Neural progenitor cell (in vitro differentiated cells): ENCODE measurements around the gene UBE2L3. TPM values are rescaled to one million over a fixed set of nuclear protein-coding genes. Genes with fewer than 3 reads are reported as not detected.
A peak's percentile ranks its signal among the peaks of the same experiment; 100 is the strongest.
"Not testable (repeated sequence)": the region's sequence is repeated elsewhere in the genome, so short reads cannot be mapped to it uniquely, and the experiment has no call there.

Source experiments
- DNase-seq: peaks from one replicate; pipeline ENCODE4 v3.0.0-alpha.2; 2016; ENCODE audit warnings: low spot score
- H2AFZ ChIP-seq: fragments of 200-600 bp; sonication (generic); replicated peaks from 2 replicates; pipeline ENCODE4 v1.6.1; 2016; ENCODE audit warnings: antibody characterized with exemption
- H3F3A ChIP-seq: fragments of 200-600 bp; sonication (generic); 2 replicates; pipeline ENCODE4 v1.6.1; 2016; ENCODE audit warnings: antibody characterized with exemption, low read depth
- H3K27ac ChIP-seq: fragments of 200-600 bp; sonication (generic); 2 replicates; pipeline ENCODE4 v1.5.1; 2016; ENCODE audit warnings: mild to moderate bottlenecking
- H3K27me3 ChIP-seq: fragments of 200-600 bp; sonication (generic); 2 replicates; pipeline ENCODE4 v1.6.1; 2016; ENCODE audit warnings: mild to moderate bottlenecking, moderate library complexity
- H3K36me3 ChIP-seq: fragments of 200-600 bp; sonication (generic); 2 replicates; pipeline ENCODE4 v1.5.1; 2016
- H3K4me1 ChIP-seq: fragments of 200-600 bp; sonication (generic); 2 replicates; pipeline ENCODE4 v1.6.1; 2016; ENCODE audit warnings: mixed run types
- H3K4me2 ChIP-seq: fragments of 200-600 bp; sonication (generic); 2 replicates; pipeline ENCODE4 v1.6.1; 2016
- H3K4me3 ChIP-seq: fragments of 200-600 bp; sonication (generic); 2 replicates; pipeline ENCODE4 v1.5.1; 2016
- H3K79me2 ChIP-seq: fragments of 200-600 bp; sonication (generic); 2 replicates; pipeline ENCODE4 v1.6.1; 2016; ENCODE audit warnings: low read depth
- H3K9ac ChIP-seq: fragments of 200-600 bp; sonication (generic); 2 replicates; pipeline ENCODE4 v1.6.1; 2016
- H3K9me3 ChIP-seq: fragments of 200-600 bp; sonication (generic); 2 replicates; pipeline ENCODE4 v1.5.1; 2016; ENCODE audit warnings: low read depth
- H4K20me1 ChIP-seq: fragments of 200-600 bp; sonication (generic); 2 replicates; pipeline ENCODE4 v1.6.1; 2016; ENCODE audit warnings: low read depth
- H3K27ac Mint-ChIP-seq: 3 replicates; pipeline ENCODE4 v1.8.0; 2021; ENCODE audit warnings: mixed read lengths
- H3K27me3 Mint-ChIP-seq: 2 replicates; pipeline ENCODE4 v1.8.0; 2022; ENCODE audit warnings: low read depth, mild to moderate bottlenecking, inconsistent platforms, moderate library complexity, mixed read lengths; ENCODE audit not compliant: insufficient read depth
- H3K36me3 Mint-ChIP-seq: 3 replicates; pipeline ENCODE4 v1.8.0; 2021; ENCODE audit warnings: mixed read lengths
- H3K4me1 Mint-ChIP-seq: 3 replicates; pipeline ENCODE4 v1.8.0; 2021; ENCODE audit warnings: mixed read lengths
- H3K4me3 Mint-ChIP-seq: 3 replicates; pipeline ENCODE4 v1.8.0; 2021; ENCODE audit warnings: mild to moderate bottlenecking, moderate library complexity, mixed read lengths
- H3K9me3 Mint-ChIP-seq: 3 replicates; pipeline ENCODE4 v1.8.0; 2020; ENCODE audit warnings: mixed read lengths
- EZH2 ChIP-seq: fragments of 200-600 bp; sonication (generic); IDR thresholded peaks from 2 replicates; pipeline ENCODE4 v1.6.1; 2017; ENCODE audit warnings: antibody characterized with exemption, mild to moderate bottlenecking, moderate library complexity
- EZH2phosphoT487 ChIP-seq: fragments of 200-600 bp; sonication (generic); IDR thresholded peaks from 2 replicates; pipeline ENCODE4 v1.6.1; 2017; ENCODE audit warnings: antibody characterized with exemption
- total RNA-seq: library from RNA; depleted of rRNA; stranded (reverse); fragments of >200 nt; gene quantifications from 2 replicates; pipeline ENCODE4 v1.2.3, GENCODE V29; 2015; ENCODE audit warnings: low replicate concordance
- TF ChIP-seq, protein P1 (sequence below): fragments of 200-600 bp; sonication (generic); IDR thresholded peaks from 2 replicates; pipeline ENCODE4 v1.5.1; 2017; ENCODE audit warnings: antibody characterized with exemption, mild to moderate bottlenecking

UBE2L3 gene
- total RNA-seq, 1 donor from 2014 or later = 61.2 TPM

DNA sequence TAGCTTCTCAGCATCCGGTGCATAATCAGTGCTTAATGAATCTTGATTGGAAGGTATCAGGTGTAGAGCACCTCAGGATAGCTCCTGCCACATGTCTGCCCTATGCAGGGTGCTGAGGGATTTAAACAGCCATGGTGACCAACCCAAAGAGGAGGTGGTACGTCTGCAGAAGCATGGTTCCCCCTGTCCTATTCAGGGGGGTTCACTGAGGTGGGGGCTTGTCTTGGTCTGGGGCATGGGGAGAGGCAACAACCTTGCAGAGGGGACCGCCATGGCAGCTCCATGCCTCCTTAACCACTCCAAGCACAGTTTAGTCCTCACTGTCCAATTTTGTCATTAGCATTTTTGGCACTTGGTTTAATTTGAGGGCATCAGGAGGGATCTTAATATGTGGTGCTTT lies 24.9 kb downstream of the UBE2L3 start:
- Mint-ChIP-seq H3K9me3 (no peaks in the 10 kb centered on the region), H3K4me1 (peaks cover 2% of the 10 kb centered on the region), H3K27me3 (peaks cover 5% of the 10 kb centered on the region), H3K36me3 (peaks cover 49% of the 10 kb centered on the region), H3K27ac (no peak overlapping the region), H3K4me3 (no peak overlapping the region)
- no peak overlapping the region for H3K9ac ChIP-seq
- no peak for DNase-seq
- H3K27me3 ChIP-seq = no peaks in the 10 kb centered on the region
- no peak overlapping the region for H3K4me3 ChIP-seq
- no peaks in the 10 kb centered on the region for H3K9me3 ChIP-seq
- no peak overlapping the region for H2AFZ ChIP-seq
- H3K79me2 ChIP-seq = peaks cover 100% of the 10 kb centered on the region
- peaks cover 99% of the 10 kb centered on the region for H4K20me1 ChIP-seq
- H3F3A ChIP-seq = no peaks in the 10 kb centered on the region
- no peaks in the 10 kb centered on the region for H3K4me1 ChIP-seq
- no peak overlapping the region for H3K4me2 ChIP-seq
- TF ChIP-seq EZH2phosphoT487 (no peak), EZH2 (no peak)
- TF ChIP-seq, protein P1, sequence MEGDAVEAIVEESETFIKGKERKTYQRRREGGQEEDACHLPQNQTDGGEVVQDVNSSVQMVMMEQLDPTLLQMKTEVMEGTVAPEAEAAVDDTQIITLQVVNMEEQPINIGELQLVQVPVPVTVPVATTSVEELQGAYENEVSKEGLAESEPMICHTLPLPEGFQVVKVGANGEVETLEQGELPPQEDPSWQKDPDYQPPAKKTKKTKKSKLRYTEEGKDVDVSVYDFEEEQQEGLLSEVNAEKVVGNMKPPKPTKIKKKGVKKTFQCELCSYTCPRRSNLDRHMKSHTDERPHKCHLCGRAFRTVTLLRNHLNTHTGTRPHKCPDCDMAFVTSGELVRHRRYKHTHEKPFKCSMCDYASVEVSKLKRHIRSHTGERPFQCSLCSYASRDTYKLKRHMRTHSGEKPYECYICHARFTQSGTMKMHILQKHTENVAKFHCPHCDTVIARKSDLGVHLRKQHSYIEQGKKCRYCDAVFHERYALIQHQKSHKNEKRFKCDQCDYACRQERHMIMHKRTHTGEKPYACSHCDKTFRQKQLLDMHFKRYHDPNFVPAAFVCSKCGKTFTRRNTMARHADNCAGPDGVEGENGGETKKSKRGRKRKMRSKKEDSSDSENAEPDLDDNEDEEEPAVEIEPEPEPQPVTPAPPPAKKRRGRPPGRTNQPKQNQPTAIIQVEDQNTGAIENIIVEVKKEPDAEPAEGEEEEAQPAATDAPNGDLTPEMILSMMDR = no peak
- no peak overlapping the region for H3K27ac ChIP-seq
- H3K36me3 ChIP-seq = peaks cover 5% of the 10 kb centered on the region

DNA sequence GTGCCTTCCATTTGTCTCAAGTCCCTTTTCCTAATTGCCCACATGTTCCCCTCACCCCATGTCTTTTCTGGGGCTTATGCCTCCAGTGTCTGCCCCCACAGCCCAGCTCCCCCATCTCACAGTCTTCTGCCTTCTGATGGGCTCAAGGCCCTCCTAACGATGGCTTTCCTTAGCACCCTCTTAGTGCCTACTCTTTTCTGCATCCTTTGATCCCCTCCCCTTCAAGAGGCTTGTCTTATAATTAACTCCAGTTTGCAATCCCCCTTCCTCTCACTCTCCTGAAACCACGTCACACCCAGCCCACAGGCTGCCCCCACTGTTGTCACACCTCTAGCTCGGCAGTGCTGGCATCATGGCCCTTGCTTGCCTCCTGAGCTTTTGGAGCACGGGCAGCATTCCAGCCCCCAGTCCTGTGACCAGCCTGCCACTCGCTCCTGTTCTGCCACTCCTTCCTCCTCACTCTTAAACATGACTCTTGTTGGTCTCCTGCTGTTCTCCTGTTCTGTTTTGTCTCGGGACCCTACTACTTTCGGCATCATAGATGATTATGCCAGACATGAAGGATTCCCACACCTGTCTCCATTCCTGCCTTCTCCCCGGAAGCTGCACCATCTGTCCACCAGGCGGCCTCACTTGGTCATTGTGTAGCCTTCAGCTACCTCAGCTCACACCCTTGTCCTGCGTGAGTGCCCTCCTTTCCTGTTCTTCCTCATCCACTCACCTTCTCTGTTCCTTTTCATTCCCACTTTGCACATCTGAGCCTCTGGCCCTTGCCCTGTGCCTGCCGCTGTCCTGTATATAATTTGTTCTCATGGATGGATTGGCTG lies 26.1 kb downstream of the UBE2L3 start:
- Histone ChIP-seq H3K27me3 (no peaks in the 10 kb centered on the region), H3K4me2 (no peak overlapping the region), H3K4me3 (no peak overlapping the region), H2AFZ (no peak overlapping the region), H3K79me2 (peaks cover 100% of the 10 kb centered on the region), H3K36me3 (peaks cover 5% of the 10 kb centered on the region), H3K9ac (no peak overlapping the region), H3K27ac (no peak overlapping the region), H3F3A (no peaks in the 10 kb centered on the region), H3K4me1 (no peaks in the 10 kb centered on the region), H3K9me3 (no peaks in the 10 kb centered on the region), H4K20me1 (peaks cover 99% of the 10 kb centered on the region)
- Mint-ChIP-seq H3K27ac (no peak overlapping the region), H3K4me1 (peaks cover 2% of the 10 kb centered on the region), H3K9me3 (no peaks in the 10 kb centered on the region), H3K4me3 (no peak overlapping the region), H3K36me3 (peaks cover 41% of the 10 kb centered on the region), H3K27me3 (peaks cover 5% of the 10 kb centered on the region)
- peak; percentile 56 for DNase-seq
- TF ChIP-seq EZH2 = no peak
- TF ChIP-seq, protein P1 = peak; percentile 57

DNA sequence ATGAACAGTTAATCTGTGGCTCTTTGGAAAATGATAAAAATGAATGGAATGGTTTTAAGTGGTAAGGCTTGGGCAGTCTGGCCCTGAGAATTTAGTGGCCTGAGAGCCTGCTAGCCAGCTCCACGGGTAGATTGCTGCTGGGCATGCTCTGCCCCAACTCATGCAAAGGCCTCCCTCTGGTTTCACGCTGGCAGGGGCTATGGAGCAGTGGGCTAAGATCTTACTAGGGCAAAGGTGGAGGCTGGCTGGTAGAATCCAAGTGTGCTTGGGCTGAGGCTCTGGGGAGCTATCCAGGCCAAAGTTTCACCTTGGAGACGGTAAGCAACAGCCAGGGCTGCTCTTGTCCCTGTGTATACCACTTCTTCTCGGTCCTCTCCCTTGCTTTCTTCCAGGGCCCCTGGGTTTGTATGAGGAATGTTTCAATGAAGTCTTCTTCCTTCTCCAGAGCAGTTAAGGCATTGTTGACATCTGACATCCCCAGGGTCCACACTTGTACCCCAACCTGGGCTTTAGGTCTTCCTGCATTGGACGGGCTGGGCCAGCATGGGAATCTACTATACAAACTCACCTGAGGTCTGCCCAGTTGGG lies 27.4 kb downstream of the UBE2L3 start:
- Mint-ChIP-seq H3K36me3 (peaks cover 41% of the 10 kb centered on the region), H3K9me3 (no peaks in the 10 kb centered on the region), H3K4me3 (no peak overlapping the region), H3K27me3 (peaks cover 5% of the 10 kb centered on the region), H3K4me1 (peaks cover 8% of the 10 kb centered on the region), H3K27ac (peak overlapping the region; percentile 41)
- Histone ChIP-seq H2AFZ (no peak overlapping the region), H3K27me3 (no peaks in the 10 kb centered on the region), H3K4me1 (no peaks in the 10 kb centered on the region), H3K79me2 (peaks cover 100% of the 10 kb centered on the region), H3K4me3 (no peak overlapping the region), H3K9me3 (no peaks in the 10 kb centered on the region), H3K36me3 (peaks cover 5% of the 10 kb centered on the region), H3K27ac (no peak overlapping the region), H3F3A (no peaks in the 10 kb centered on the region), H4K20me1 (peaks cover 99% of the 10 kb centered on the region), H3K9ac (no peak overlapping the region), H3K4me2 (no peak overlapping the region)
- DNase-seq = no peak
- TF ChIP-seq, protein P1 = no peak
- no peak for TF ChIP-seq EZH2
- TF ChIP-seq EZH2phosphoT487 = no peak

DNA sequence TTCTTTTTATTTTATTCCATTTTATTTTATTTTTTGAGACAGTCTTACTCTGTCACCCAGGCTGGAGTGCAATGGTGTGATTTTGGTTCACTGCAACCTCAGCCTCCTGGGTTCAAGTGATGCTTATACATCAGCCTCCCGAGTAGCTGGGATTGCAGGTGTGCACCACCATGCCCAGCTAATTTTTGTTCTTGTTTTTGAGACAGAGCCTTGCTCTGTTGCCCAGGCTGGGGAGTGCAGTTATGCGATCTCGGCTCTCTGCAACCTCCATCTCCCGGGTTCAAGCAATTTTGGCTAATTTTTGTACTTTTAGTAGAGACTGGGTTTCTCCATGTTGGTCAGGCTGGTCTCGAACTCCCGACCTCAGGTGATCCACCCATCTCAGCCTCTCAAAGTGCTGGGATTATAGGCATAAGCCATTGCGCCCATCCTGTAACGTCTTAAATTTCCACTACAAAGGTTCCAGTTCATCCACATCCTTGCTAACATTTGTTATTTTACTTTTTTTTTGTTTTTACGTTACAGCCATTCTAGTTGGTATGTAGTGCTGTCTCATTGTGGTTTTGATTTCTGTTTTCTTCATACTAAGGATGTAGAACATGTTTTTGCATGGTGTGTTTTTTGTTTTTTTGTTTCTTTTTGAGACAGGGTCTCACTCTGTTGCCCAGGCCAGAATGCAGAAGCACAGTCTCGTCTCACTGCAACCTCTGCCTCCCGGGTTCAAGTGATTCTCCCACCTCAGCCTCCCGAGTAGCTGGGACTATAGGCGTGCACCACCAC lies 29.0 kb downstream of the UBE2L3 start:
- H3K4me2 ChIP-seq, H3K27me3 Mint-ChIP-seq, H3F3A ChIP-seq, H3K4me3 Mint-ChIP-seq, H3K4me1 ChIP-seq, H3K27ac ChIP-seq, DNase-seq, H3K4me3 ChIP-seq, H3K9me3 ChIP-seq, H3K9ac ChIP-seq, H3K27me3 ChIP-seq, H3K9me3 Mint-ChIP-seq, H3K27ac Mint-ChIP-seq, H2AFZ ChIP-seq, H3K4me1 Mint-ChIP-seq, H3K36me3 ChIP-seq: not testable (repeated sequence)
- peaks cover 39% of the 10 kb centered on the region for H3K36me3 Mint-ChIP-seq
- Histone ChIP-seq H4K20me1 (peaks cover 99% of the 10 kb centered on the region), H3K79me2 (peaks cover 100% of the 10 kb centered on the region)
